RWPE1 (cell line): ENCODE measurements around the gene ALG14.
"Not testable (repeated sequence)": the region's sequence is repeated elsewhere in the genome, so short reads cannot be mapped to it uniquely, and the experiment has no call there.

Experiments used
- CTCF ChIA-PET: fragments of 350-600 bp; sonication (Branson Sonifier 250); formaldehyde crosslinking; extraction: SDS; loops from one replicate; lab custom pipeline; 2021; lab: Yijun Ruan, JAX
- POLR2A ChIA-PET: fragments of 400-600 bp; formaldehyde crosslinking; extraction: SDS; loops from one replicate; lab custom pipeline; 2020; ENCODE audit warnings: antibody characterized with exemption; ENCODE audit not compliant: low non-redundant PET; lab: Yijun Ruan, JAX
- DNase-seq: peaks from one replicate; pipeline ENCODE4 v3.0.0; 2012; ENCODE audit warnings: low spot score
- H3K27ac ChIP-seq: fragments of 450-650 bp; 2 replicates; pipeline ENCODE4 v1.5.1; 2017
- TF ChIP-seq, protein P1 (sequence below): fragments of 450-650 bp; conservative IDR thresholded peaks from 2 replicates; pipeline ENCODE4 v1.5.1; 2017; ENCODE audit warnings: low read depth, mild to moderate bottlenecking

Gene ALG14

DNA sequence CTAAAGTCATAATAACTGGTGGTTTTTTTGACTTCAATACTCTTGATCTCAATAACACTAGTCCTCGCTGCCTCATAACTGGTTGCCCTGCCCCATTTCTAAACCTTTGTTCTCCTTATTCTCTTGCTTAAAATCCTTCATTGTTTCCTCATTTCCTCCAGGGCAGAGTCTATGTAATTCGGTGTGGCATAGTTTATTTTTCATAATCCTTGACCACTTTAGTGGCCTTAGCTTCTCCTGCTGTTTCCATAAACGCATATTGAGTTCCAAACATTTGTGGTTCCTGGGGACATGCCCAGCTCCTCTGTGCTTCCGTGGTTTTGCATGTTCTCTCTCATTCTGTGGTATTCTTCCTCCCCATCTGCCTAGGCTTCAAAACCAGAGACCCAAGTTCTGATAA is 25.4 kb upstream of the ALG14 start:
- no peak for DNase-seq
- H3K27ac ChIP-seq, result no peak overlapping the region
- ChIA-PET CTCF (no interaction called here), POLR2A (no interaction called here)
- TF ChIP-seq, protein P1, sequence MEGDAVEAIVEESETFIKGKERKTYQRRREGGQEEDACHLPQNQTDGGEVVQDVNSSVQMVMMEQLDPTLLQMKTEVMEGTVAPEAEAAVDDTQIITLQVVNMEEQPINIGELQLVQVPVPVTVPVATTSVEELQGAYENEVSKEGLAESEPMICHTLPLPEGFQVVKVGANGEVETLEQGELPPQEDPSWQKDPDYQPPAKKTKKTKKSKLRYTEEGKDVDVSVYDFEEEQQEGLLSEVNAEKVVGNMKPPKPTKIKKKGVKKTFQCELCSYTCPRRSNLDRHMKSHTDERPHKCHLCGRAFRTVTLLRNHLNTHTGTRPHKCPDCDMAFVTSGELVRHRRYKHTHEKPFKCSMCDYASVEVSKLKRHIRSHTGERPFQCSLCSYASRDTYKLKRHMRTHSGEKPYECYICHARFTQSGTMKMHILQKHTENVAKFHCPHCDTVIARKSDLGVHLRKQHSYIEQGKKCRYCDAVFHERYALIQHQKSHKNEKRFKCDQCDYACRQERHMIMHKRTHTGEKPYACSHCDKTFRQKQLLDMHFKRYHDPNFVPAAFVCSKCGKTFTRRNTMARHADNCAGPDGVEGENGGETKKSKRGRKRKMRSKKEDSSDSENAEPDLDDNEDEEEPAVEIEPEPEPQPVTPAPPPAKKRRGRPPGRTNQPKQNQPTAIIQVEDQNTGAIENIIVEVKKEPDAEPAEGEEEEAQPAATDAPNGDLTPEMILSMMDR, result no peak

DNA sequence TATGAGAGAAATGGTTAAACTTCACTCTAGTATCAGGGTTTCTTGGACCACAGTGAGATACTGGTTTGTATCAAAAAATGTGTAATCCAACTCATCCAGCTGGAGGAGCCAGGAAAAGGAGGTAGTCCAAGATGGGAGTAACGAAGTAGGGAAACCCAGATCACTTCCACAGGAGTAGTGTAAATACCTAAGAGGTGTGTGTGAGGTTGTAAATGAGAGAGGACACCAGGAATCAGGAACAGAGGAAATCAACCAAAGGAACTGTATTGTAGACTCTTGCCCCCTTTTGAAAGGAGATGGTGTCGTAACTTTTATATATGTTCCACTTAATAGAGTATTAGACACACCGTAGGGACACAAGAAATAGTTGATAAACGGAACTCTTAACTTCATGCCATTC is 24.7 kb upstream of the ALG14 start:
- TF ChIP-seq, protein P1, result no peak
- no peak for DNase-seq
- POLR2A ChIA-PET, result no interaction called here
- CTCF ChIA-PET, result no interaction called here
- no peak overlapping the region for H3K27ac ChIP-seq

DNA sequence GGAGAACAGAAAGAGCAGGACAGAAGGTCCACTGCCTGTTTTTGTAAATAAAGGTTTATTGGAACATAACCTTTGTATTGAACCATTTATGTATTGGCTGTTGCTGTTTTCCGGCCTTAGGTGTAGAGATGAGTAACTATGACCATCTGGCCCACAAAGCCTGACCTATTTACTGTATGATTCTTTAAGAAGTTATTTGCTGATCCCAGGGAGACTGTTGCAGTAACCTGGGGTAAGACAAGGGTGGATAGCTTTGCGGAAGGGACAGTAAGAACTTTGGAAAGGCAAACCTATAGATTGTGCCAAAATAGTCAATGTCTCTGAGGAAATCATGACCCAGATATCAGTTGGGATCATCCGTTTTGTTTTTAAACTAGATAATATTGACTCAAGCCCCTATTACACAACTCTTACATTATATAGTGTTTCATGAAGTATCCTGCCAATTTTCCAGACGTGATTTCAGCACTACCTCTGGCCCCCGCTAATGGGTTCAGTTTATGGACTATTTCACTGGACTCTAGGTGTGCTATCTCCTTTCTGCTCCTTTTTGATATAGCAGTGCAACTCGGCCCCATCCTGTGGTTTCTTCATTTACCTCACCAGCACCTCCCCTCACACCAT is 23.6 kb upstream of the ALG14 start:
- ChIA-PET CTCF (no interaction called here), POLR2A (no interaction called here)
- DNase-seq, result no peak
- H3K27ac ChIP-seq, result no peak overlapping the region
- TF ChIP-seq, protein P1, result no peak

DNA sequence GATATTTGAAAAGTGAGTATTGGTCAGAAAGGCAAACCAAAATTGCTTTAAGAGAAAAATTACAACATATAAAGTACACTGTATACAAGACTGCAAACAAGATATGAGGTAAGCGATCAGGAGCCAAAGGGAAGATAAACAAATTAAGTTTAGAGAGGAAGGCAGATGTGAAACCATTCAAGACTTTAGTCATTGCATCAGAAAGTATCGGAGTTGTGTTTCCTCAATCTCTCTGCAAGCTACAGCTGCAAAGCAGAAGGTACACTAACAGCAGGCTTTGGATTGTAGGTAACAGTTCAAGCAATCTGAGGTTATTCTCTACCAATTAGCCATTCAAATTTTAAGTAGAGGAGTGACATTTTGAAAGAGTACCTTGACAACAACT is 23.1 kb upstream of the ALG14 start:
- H3K27ac ChIP-seq, result no peak overlapping the region
- ChIA-PET POLR2A (no interaction called here), CTCF (no interaction called here)

DNA sequence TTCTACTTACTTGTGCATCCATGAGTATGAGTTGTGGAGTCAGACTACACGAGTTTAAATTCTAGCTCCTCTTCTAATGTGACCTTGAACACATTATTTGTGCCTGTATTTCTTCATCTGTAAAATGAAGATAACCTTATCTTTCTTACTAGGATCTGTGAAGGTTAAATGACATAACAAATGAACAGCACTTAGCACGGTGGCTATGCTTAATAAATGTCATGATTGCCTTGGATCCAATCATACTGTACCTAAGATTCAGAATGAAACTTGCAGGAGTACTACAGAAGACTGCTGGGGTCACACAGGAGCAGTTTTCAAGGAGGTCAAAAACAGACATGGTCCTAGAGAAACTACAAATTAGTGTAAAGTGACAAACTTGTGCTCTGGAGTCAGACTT is 22.2 kb upstream of the ALG14 start:
- TF ChIP-seq, protein P1, result no peak
- no peak overlapping the region for H3K27ac ChIP-seq
- CTCF ChIA-PET, result interaction anchor here (0.6 kb wide), 1 partner anchor 184 kb away, joined by 3 read pairs; no protein-coding TSS in a partner anchor
- POLR2A ChIA-PET, result no interaction called here
- DNase-seq, result no peak

More for the DNA sequence above, 23.1 kb upstream of the ALG14 start:
- no peak for DNase-seq
- TF ChIP-seq, protein P1, result no peak

DNA sequence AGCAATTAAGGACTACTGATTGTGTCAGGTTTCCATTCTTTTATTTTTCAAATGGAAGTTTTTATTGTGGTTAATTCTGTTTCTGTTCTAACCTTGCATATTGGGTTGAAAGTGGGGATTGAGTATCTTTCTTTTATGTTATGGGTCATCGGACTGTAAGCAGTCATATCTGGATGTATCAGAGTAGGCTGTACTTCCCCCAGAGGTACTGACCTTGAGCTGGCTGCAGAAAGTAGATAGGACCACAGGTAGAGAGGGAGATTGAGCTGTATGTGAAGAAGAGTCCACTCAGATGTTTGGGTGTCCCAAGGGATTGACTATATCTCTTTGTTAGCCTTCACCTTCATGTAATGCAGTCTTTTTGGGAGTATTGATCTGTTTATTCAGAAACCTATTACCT is 20.5 kb upstream of the ALG14 start:
- POLR2A ChIA-PET, result no interaction called here
- CTCF ChIA-PET, result no interaction called here
- TF ChIP-seq, protein P1, result no peak
- no peak overlapping the region for H3K27ac ChIP-seq
- DNase-seq, result no peak

DNA sequence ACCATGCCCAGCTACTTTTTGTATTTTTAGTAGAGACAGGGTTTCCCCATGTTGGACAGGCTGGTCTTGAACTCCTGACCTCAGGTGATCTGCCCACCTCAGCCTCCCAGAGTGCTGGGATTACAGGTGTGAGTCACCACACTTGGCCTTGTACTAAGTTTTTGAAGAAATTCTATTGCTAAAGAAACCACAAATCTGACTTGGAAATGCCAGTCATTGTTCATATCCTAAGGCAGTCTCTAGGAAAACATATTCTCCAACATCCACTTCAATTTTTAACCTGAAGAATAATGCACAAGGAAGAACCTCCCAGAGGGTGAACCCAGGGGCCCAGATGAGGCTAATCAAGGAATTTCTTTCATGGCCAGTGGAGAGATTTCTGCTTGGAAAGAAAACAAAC is 20.1 kb upstream of the ALG14 start:
- CTCF ChIA-PET, DNase-seq, H3K27ac ChIP-seq, POLR2A ChIA-PET: not testable (repeated sequence)

DNA sequence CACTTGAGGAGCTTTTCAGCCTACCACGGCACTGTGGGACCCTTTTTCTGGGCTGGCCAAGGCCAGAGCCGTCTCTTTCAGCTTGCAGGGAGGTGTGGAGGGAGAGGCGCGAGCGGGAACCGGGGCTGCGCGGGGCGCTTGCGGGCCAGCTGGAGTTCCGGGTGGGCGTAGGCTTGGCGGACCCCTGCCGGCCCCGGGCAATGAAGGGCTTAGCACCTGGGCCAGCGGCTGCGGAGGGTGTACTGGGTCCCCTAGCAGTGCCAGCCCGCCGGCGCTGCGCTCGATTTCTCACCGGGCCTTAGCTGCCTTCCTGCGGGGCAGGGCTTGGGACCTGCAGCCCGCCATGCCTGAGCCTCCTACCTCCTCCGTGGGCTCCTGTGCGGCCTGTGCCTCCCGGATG is 18.5 kb upstream of the ALG14 start:
- POLR2A ChIA-PET, H3K27ac ChIP-seq, CTCF ChIA-PET, DNase-seq: not testable (repeated sequence)
